H1 (cell line): ENCODE results near the gene RABEP2. TPM values are rescaled to one million over a fixed set of nuclear protein-coding genes. Genes with fewer than 3 reads are reported as not detected.

Source experiments
- CTCF ChIA-PET: fragments of 300-600 bp; sonication (Branson Sonifier 250); formaldehyde crosslinking; loops from one replicate; lab custom pipeline; 2021; ENCODE audit not compliant: partially characterized antibody; lab: Charles Lee
- POLR2A ChIA-PET: fragments of 300-600 bp; sonication (Branson Sonifier 250); formaldehyde crosslinking; loops from one replicate; lab custom pipeline; 2021; ENCODE audit warnings: inconsistent platforms; ENCODE audit not compliant: partially characterized antibody; lab: Charles Lee
- DNase-seq, 2 experiments: peaks; one replicate each; pipeline versions ENCODE4 v3.0.0 to v3.0.0-alpha.2; 2010 to 2022; ENCODE audit warnings: low spot score in 2 of 2, low read depth in 1 of 2, mixed read lengths in 1 of 2
- FAIRE-seq: peaks from 2 replicates; lab custom pipeline; 2011; peaks lifted over from hg19 to GRCh38; lab: Jason Lieb, UNC
- H2AFZ ChIP-seq: 2 replicates; pipeline ENCODE4 v1.8.1; 2012; ENCODE audit warnings: low read length, inconsistent platforms
- H2AK5ac ChIP-seq: 2 replicates; pipeline ENCODE4 v1.6.1; 2013; ENCODE audit warnings: low read depth, low read length
- H2BK120ac ChIP-seq: replicated peaks from 2 replicates; pipeline ENCODE3; 2013; ENCODE audit warnings: low read depth, low read length, inconsistent platforms
- H2BK12ac ChIP-seq: 2 replicates; pipeline ENCODE4 v1.6.1; 2013; ENCODE audit warnings: low read depth, low read length
- H2BK15ac ChIP-seq: 2 replicates; pipeline ENCODE4 v1.6.1; 2013; ENCODE audit warnings: low read length
- H2BK20ac ChIP-seq: 2 replicates; pipeline ENCODE4 v1.6.1; 2013; ENCODE audit warnings: low read length
- H2BK5ac ChIP-seq: 2 replicates; pipeline ENCODE4 v1.6.1; 2013; ENCODE audit warnings: low read depth, low read length
- H3K14ac ChIP-seq: 2 replicates; pipeline ENCODE4 v1.6.1; 2013; ENCODE audit warnings: inconsistent platforms; ENCODE audit not compliant: insufficient read length
- H3K18ac ChIP-seq: 2 replicates; pipeline ENCODE4 v1.6.1; 2013; ENCODE audit warnings: low read length; ENCODE audit errors: extremely low read depth
- H3K23ac ChIP-seq: 2 replicates; pipeline ENCODE4 v1.6.1; 2013; ENCODE audit warnings: inconsistent platforms; ENCODE audit not compliant: insufficient read length
- H3K23me2 ChIP-seq: 2 replicates; pipeline ENCODE4 v1.6.1; 2013; ENCODE audit warnings: low read depth, low read length
- H3K27ac ChIP-seq: 2 replicates; pipeline ENCODE4 v1.6.1; 2011; ENCODE audit warnings: low read depth, low read length, inconsistent platforms
- H3K27me3 ChIP-seq, 4 experiments: replicated peaks in 1 of 4; 1 replicate in 1 of 4; 2 replicates in 3 of 4; pipeline versions ENCODE4 v1.6.1 to v1.8.1; 2011 to 2013; ENCODE audit warnings: low read length in 3 of 4, mild to moderate bottlenecking in 3 of 4, inconsistent platforms in 2 of 4, mixed read lengths in 2 of 4, moderate library complexity in 1 of 4; ENCODE audit not compliant: control insufficient read depth in 3 of 4, insufficient read depth in 3 of 4; ENCODE audit errors: extremely low read depth in 1 of 4
- H3K36me3 ChIP-seq, 4 experiments: 2 replicates each; pipeline versions ENCODE4 v1.6.1 to v1.8.1; 2011 to 2013; ENCODE audit warnings: mild to moderate bottlenecking in 4 of 4, low read length in 3 of 4, moderate library complexity in 2 of 4, control low read depth in 1 of 4, inconsistent platforms in 1 of 4; ENCODE audit not compliant: insufficient read depth in 4 of 4, control insufficient read depth in 2 of 4
- H3K4ac ChIP-seq: replicated peaks from 2 replicates; pipeline ENCODE3; 2013; ENCODE audit warnings: low read length, low read depth, mixed read lengths, inconsistent platforms; ENCODE audit not compliant: insufficient read length
- H3K4me1 ChIP-seq, 4 experiments: replicated peaks in 1 of 4; 1 replicate in 1 of 4; 2 replicates in 3 of 4; pipeline versions ENCODE4 v1.6.1 to v1.8.1; 2011 to 2013; ENCODE audit warnings: low read length in 3 of 4, inconsistent platforms in 2 of 4, mixed read lengths in 1 of 4; ENCODE audit not compliant: insufficient read depth in 4 of 4, control insufficient read depth in 3 of 4
- H3K4me2 ChIP-seq, 2 experiments: 2 replicates each; pipeline versions ENCODE4 v1.6.1 to v1.8.1; 2011 to 2013; ENCODE audit warnings: low read depth in 2 of 2, low read length in 2 of 2, control low read depth in 1 of 2, inconsistent platforms in 1 of 2, mild to moderate bottlenecking in 1 of 2; ENCODE audit not compliant: insufficient read depth in 1 of 2
- H3K4me3 ChIP-seq, 4 experiments: fragments of 200-600, 300-600 bp in 1 of 4; sonication (generic), shearing (Covaris generic), sonication (Bioruptor Twin) in 1 of 4; 2 replicates each; pipeline versions ENCODE4 v1.5.1 to v1.8.1; 2011 to 2016; ENCODE audit warnings: low read length in 4 of 4, low read depth in 3 of 4, control low read depth in 2 of 4, inconsistent platforms in 2 of 4, mild to moderate bottlenecking in 2 of 4, mixed read lengths in 1 of 4, moderate library complexity in 1 of 4; ENCODE audit not compliant: insufficient read depth in 2 of 4; ENCODE audit errors: extremely low read depth in 1 of 4
- H3K56ac ChIP-seq: replicated peaks from 2 replicates; pipeline ENCODE3; 2013; ENCODE audit warnings: low read depth, mild to moderate bottlenecking, mixed read lengths, low read length, inconsistent platforms; ENCODE audit not compliant: insufficient read length
- H3K79me1 ChIP-seq: 2 replicates; pipeline ENCODE4 v1.6.1; 2013; ENCODE audit warnings: low read depth, low read length, control low read depth
- H3K79me2 ChIP-seq, 2 experiments: 2 replicates each; pipeline versions ENCODE4 v1.6.1 to v1.8.1; 2012 to 2013; ENCODE audit warnings: low read length in 2 of 2, mild to moderate bottlenecking in 2 of 2, inconsistent platforms in 1 of 2; ENCODE audit not compliant: insufficient read depth in 2 of 2, control insufficient read depth in 1 of 2
- H3K9ac ChIP-seq, 4 experiments: replicated peaks in 1 of 4; 1 replicate in 1 of 4; 2 replicates in 3 of 4; pipeline versions ENCODE4 v1.6.1 to v1.8.1; 2011 to 2013; ENCODE audit warnings: low read depth in 3 of 4, low read length in 3 of 4, control low read depth in 2 of 4, mild to moderate bottlenecking in 2 of 4, moderate library complexity in 2 of 4, inconsistent platforms in 1 of 4; ENCODE audit errors: extremely low read depth in 1 of 4
- H3K9me3 ChIP-seq, 2 experiments: 2 replicates each; pipeline versions ENCODE4 v1.6.1 to v1.8.1; 2012 to 2013; ENCODE audit warnings: mild to moderate bottlenecking in 2 of 2, moderate library complexity in 2 of 2, control low read depth in 1 of 2, inconsistent platforms in 1 of 2, low read depth in 1 of 2, low read length in 1 of 2, mixed read lengths in 1 of 2; ENCODE audit not compliant: insufficient read depth in 2 of 2
- H4K20me1 ChIP-seq, 2 experiments: replicated peaks in 1 of 2; 2 replicates each; pipeline versions ENCODE3 to v1.8.1; 2011 to 2013; ENCODE audit warnings: inconsistent platforms in 2 of 2, low read length in 2 of 2, mild to moderate bottlenecking in 1 of 2; ENCODE audit not compliant: insufficient read depth in 2 of 2, control insufficient read depth in 1 of 2
- H4K5ac ChIP-seq: 2 replicates; pipeline ENCODE4 v1.6.1; 2013; ENCODE audit warnings: low read length, low read depth, mixed read lengths, inconsistent platforms; ENCODE audit not compliant: insufficient read length
- H4K8ac ChIP-seq: 2 replicates; pipeline ENCODE4 v1.8.0; 2013; ENCODE audit warnings: mild to moderate bottlenecking, moderate library complexity, low read length, inconsistent platforms; ENCODE audit not compliant: insufficient read depth; ENCODE audit errors: extremely low read depth
- H4K91ac ChIP-seq: replicated peaks from 2 replicates; pipeline ENCODE3; 2013; ENCODE audit warnings: low read length, mixed read lengths, inconsistent platforms; ENCODE audit not compliant: insufficient read length
- ATF3 ChIP-seq: IDR thresholded peaks from 2 replicates; pipeline ENCODE4 v1.6.1; 2011; ENCODE audit warnings: low read depth, mild to moderate bottlenecking, low read length; ENCODE audit not compliant: insufficient read depth
- CTCF ChIP-seq, 3 experiments: IDR thresholded peaks; 1 replicate in 2 of 3; 2 replicates in 1 of 3; pipeline versions ENCODE4 v1.5.1 to v1.6.1; 2011; ENCODE audit warnings: low read length in 3 of 3, mild to moderate bottlenecking in 3 of 3, inconsistent platforms in 2 of 3, low read depth in 1 of 3, moderate library complexity in 1 of 3; ENCODE audit not compliant: insufficient read depth in 1 of 3; ENCODE audit errors: control extremely low read depth in 1 of 3
- EGR1 ChIP-seq: IDR thresholded peaks from 2 replicates; pipeline ENCODE4 v1.6.1; 2011; ENCODE audit warnings: low read depth, low read length, borderline replicate concordance
- EP300 ChIP-seq, 2 experiments: IDR thresholded peaks; 1 replicate in 1 of 2; 2 replicates in 1 of 2; pipeline ENCODE4 v1.6.1; 2011 to 2012; ENCODE audit warnings: low read depth in 2 of 2, low read length in 2 of 2, mild to moderate bottlenecking in 2 of 2, borderline replicate concordance in 1 of 2, inconsistent platforms in 1 of 2, moderate library complexity in 1 of 2
- JUND ChIP-seq: IDR thresholded peaks from 2 replicates; pipeline ENCODE4 v1.6.1; 2011; ENCODE audit warnings: mild to moderate bottlenecking, improper control_type of control experiment, low read length
- KDM4A ChIP-seq: IDR thresholded peaks from one replicate; pipeline ENCODE4 v1.7.1; 2012; ENCODE audit warnings: low read depth, mild to moderate bottlenecking, moderate library complexity, low read length, inconsistent platforms; ENCODE audit not compliant: severe bottlenecking
- SRF ChIP-seq: IDR thresholded peaks from 2 replicates; pipeline ENCODE4 v1.6.1; 2011; ENCODE audit warnings: mild to moderate bottlenecking, low read depth, low read length, moderate library complexity
- WGBS, 2 experiments: shearing (Covaris generic) in 1 of 2; methylation state at CpG; one replicate each; pipeline versions ENCODE4 v1.1.6 to v1.1.7; 2013 to 2015; ENCODE audit warnings: low lambda C conversion rate in 2 of 2, mixed read lengths in 2 of 2, inconsistent platforms in 1 of 2, low coverage in 1 of 2, missing lambda C conversion rate in 1 of 2; ENCODE audit not compliant: insufficient replicate concordance in 2 of 2, insufficient coverage in 1 of 2, insufficient read length in 1 of 2; ENCODE audit errors: extremely low coverage in 1 of 2, missing lambda C conversion rate in 1 of 2; 5-methylcytosine and 5-hydroxymethylcytosine counted together
- polyA plus RNA-seq, 7 experiments: library from polyadenylated mRNA; depleted of rRNA in 3 of 7; stranded (reverse) in 5 of 7; unstranded in 2 of 7; fragments of >200 nt in 5 of 7; fragments of 200-250 nt in 2 of 7; gene quantifications; 1 replicate in 5 of 7; 2 replicates in 1 of 7; 4 replicates in 1 of 7; pipeline versions ENCODE4 v1.2.1 to v1.2.3, GENCODE V29; 2011 to 2013; ENCODE audit warnings: missing spikeins in 2 of 7, mixed read lengths in 2 of 7
- total RNA-seq: library from RNA; stranded (reverse); fragmentation: NEBNext Ultra II Directional; extraction: Animal tissue kit (Norgen Biotek cat#: 25700); gene quantifications from 2 replicates; pipeline ENCODE4 v1.2.1, GENCODE V29; 2021

The RABEP2 gene
- total and polyA plus RNA-seq, 2 of the 8 experiments (the other 6 are each of a cell fraction or from before 2014, with no cell fraction given) = 10.4 to 14.9 TPM

GRCh38 chr16:28873543-28874201 is 51.4 kb downstream of the RABEP2 start:
- Histone ChIP-seq H2AK5ac (no peak overlapping the region), H3K79me2 (no peaks in the 10 kb centered on the region), H3K9ac (no peak overlapping the region), H4K91ac (no peak overlapping the region), H3K23ac (no peak overlapping the region), H2BK120ac (no peak overlapping the region), H3K4ac (no peak overlapping the region), H3K4me2 (no peak overlapping the region), H3K27ac (no peak overlapping the region), H3K4me1 (peaks cover 0 to 17% (median 12%) of the 10 kb centered on the region in 4 experiments; a peak in 6 of 7 replicates), H3K79me1 (peaks cover 2% of the 10 kb centered on the region), H4K8ac (no peak overlapping the region), H2BK12ac (no peak overlapping the region), H3K23me2 (no peaks in the 10 kb centered on the region), H3K14ac (no peak overlapping the region), H3K36me3 (peaks cover 14 to 26% (median 17%) of the 10 kb centered on the region in 4 experiments), H3K18ac (no peak overlapping the region), H3K56ac (no peak overlapping the region), H2BK5ac (no peak overlapping the region), H3K9me3 (no peaks in the 10 kb centered on the region), H3K27me3 (no peaks in the 10 kb centered on the region), H2BK15ac (no peak overlapping the region), H4K5ac (no peak overlapping the region), H2AFZ (no peak overlapping the region), H3K4me3 (no peak overlapping the region), H4K20me1 (peaks cover 2 to 20% of the 10 kb centered on the region in 2 experiments), H2BK20ac (no peak overlapping the region)
- DNase-seq (peak in 1 of 2 experiments; percentile 87), FAIRE-seq (no peak)
- POLR2A ChIA-PET = interaction anchor here (0.6 to 13.3 kb wide), 7 partner anchors 10 to 49 kb away, joined by 3 to 164 read pairs (median 4); partner anchors contain the start of genes SH2B1 and TUFM
- CTCF ChIA-PET = interaction anchor here (0.7 to 5.1 kb wide), 19 partner anchors 8 to 106 kb away, joined by 3 to 42 read pairs (median 6); partner anchors contain the start of genes NFATC2IP, RABEP2, SH2B1 and TUFM
- WGBS, 2 experiments = 74% methylated on average over 13 of the region's 18 CpGs; no CpG with 5 or more reads in 1 of the 2 experiments
- no peak for TF ChIP-seq EGR1
- peak in 1 of 2 experiments; percentile 65; a peak in 1 of 3 replicates for TF ChIP-seq EP300 (IDR thresholded peaks at IDR 0.05; ENCODE audit: borderline replicate concordance in 1 of 2, low read depth in 2 of 2, low read length in 2 of 2)
- TF ChIP-seq KDM4A = no peak
- TF ChIP-seq SRF = 0 out of 2 replicates have a peak, but pooled peaks have one; percentile 5
- no peak for TF ChIP-seq ATF3
- peak; percentile 58; the same call in 1 of the 2 replicates for TF ChIP-seq JUND
- peak; percentile 80 to 87 (median 83) for TF ChIP-seq CTCF (IDR thresholded peaks at IDR 0.05; ENCODE audit: control extremely low read depth in 1 of 3, insufficient read depth in 1 of 3, low read depth in 1 of 3, low read length in 3 of 3)
